Smooth muscle cell of bladder (primary cell): ENCODE measurements around the gene NBPF15. TPM values are rescaled to one million over a fixed set of nuclear protein-coding genes. Genes with fewer than 3 reads are reported as not detected.

ENCODE experiments used
- total RNA-seq: library from RNA; depleted of rRNA; stranded (reverse); fragments of >200 nt; gene quantifications from 2 replicates; pipeline ENCODE4 v1.2.3, GENCODE V29; 2014

Gene NBPF15, protein sequence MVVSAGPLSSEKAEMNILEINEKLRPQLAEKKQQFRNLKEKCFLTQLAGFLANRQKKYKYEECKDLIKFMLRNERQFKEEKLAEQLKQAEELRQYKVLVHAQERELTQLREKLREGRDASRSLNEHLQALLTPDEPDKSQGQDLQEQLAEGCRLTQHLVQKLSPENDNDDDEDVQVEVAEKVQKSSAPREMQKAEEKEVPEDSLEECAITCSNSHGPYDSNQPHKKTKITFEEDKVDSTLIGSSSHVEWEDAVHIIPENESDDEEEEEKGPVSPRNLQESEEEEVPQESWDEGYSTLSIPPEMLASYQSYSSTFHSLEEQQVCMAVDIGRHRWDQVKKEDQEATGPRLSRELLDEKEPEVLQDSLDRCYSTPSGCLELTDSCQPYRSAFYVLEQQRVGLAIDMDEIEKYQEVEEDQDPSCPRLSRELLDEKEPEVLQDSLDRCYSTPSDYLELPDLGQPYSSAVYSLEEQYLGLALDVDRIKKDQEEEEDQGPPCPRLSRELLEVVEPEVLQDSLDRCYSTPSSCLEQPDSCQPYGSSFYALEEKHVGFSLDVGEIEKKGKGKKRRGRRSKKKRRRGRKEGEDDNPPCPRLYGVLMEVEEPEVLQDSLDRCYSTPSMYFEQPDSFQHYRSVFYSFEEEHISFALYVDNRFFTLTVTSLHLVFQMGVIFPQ
- 36.4 and 47.6 TPM in 2 replicates for total RNA-seq

DNA sequence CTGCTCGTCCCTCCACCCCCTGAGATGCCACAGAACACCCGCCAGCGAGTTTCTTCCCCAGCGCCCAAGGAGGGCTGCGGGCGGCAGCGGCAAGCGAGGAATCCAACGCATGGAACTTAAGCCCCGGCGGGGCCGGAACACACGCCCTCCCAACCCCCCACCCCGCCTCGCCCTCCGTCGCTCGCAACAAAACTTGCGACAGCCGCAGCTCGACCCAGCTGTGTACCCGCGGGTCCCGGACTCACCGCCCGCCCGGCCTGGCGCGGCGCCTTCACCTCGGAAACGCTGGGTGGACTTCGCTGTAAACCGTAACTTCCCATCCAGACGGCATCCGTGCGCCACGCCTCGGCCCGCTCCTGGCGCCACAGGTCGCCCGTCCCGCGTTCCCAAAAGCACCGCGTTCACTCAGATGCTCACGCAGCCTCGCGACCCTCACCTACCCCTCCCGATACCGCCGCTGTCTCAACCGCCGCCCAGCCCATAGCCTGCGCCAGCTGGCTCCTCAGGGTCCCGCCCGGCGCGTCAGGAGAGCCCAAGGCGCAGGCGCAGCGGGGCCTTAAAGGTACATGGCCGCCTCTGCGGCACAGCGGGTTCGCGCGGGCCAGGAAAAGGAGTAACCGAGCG lies at the start of gene NBPF15:
NBPF15 (minus strand) TSS at position 534 of the 624 bp plus-strand sequence. CDS start 21,666 bp downstream, outside the sequence.

Other genes starting within 250 kb of the NBPF15 start
- gene PPIAL4E, start 88.0 kb downstream of the NBPF15 start, total RNA-seq, result not detected in 2 replicates
- not detected in 2 replicates for gene PPIAL4F, start 131.2 kb upstream of the NBPF15 start, total RNA-seq